ENCODE results near the gene SFTPB. TPM values are rescaled to one million over a fixed set of nuclear protein-coding genes. Genes with fewer than 3 reads are reported as not detected.
"Not testable (repeated sequence)": the region's sequence is repeated elsewhere in the genome, so short reads cannot be mapped to it uniquely, and the experiment has no call there.

Gene SFTPB
- total RNA-seq, 1 experiment from 2014 or later: not detected

DNA sequence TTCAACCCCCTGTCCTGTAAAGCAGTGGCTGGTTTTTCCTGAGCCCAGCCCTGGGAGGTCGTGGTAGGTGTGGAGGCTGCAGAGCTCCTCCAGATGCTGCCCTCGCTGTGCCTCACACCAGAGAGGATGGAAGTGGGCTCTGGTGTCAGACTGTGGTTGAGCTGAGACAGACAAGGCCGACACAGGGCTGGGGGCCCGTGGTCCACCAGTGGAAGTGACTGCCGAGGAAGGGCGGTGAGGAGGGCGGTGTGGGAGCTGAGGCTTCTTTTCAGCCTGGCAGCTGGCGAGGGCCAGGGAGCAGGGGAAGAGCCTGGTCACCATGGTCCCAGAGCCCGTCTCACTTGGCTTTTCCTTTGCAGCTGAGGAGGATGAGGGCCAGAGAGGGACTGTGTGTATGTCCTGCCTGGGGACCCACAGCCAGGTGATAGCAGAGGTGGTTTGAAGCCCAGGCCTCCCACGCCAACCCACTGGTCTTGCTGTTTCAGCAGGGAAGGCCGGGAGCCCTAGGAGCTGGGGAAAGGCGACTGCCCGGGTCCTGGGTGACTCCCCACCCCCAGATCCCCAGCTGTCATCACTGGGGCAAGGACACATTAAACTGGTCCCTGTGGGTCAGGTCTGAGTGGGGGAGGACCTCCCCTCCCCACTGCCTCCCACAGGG lies 8.5 kb downstream of the SFTPB start:
- Histone ChIP-seq H3K4me2 (no peak overlapping the region), H3K9me2 (ENCODE audit: insufficient read depth) (no peaks in the 10 kb centered on the region), H3K9me3 (ENCODE audit: insufficient read depth, low read depth) (no peaks in the 10 kb centered on the region), H2AFZ (no peak overlapping the region), H3K27ac (no peak overlapping the region), H3K27me3 (ENCODE audit: insufficient read depth, low read depth) (no peaks in the 10 kb centered on the region), H3K4me1 (replicated peaks; ENCODE audit: insufficient read depth) (peaks cover 11% of the 10 kb centered on the region; the same call in 1 of the 2 replicates), H3K79me2 (ENCODE audit: low read depth) (no peaks in the 10 kb centered on the region), H3K36me3 (ENCODE audit: low read depth) (no peaks in the 10 kb centered on the region), H3K4me3 (no peak overlapping the region), H4K20me1 (ENCODE audit: insufficient read depth) (no peaks in the 10 kb centered on the region), H3F3A (ENCODE audit: insufficient read depth, low read depth) (peaks cover 5% of the 10 kb centered on the region; the same call in 1 of the 2 replicates)
- intact Hi-C loops (cut with micrococcal nuclease; ENCODE audit: unreplicated experiment): no loop called here
- CTCF ChIA-PET: no interaction called here
- DNase-seq: no peak
- POLR2A ChIA-PET (ENCODE audit: unreplicated experiment): interaction anchor here (0.6 kb wide), 1 partner anchor 115 kb away, joined by 10 read pairs; no protein-coding TSS in a partner anchor
- no peak for TF ChIP-seq EZH2 (IDR thresholded peaks at IDR 0.05; ENCODE audit: low read depth)
- TF ChIP-seq, protein P1, sequence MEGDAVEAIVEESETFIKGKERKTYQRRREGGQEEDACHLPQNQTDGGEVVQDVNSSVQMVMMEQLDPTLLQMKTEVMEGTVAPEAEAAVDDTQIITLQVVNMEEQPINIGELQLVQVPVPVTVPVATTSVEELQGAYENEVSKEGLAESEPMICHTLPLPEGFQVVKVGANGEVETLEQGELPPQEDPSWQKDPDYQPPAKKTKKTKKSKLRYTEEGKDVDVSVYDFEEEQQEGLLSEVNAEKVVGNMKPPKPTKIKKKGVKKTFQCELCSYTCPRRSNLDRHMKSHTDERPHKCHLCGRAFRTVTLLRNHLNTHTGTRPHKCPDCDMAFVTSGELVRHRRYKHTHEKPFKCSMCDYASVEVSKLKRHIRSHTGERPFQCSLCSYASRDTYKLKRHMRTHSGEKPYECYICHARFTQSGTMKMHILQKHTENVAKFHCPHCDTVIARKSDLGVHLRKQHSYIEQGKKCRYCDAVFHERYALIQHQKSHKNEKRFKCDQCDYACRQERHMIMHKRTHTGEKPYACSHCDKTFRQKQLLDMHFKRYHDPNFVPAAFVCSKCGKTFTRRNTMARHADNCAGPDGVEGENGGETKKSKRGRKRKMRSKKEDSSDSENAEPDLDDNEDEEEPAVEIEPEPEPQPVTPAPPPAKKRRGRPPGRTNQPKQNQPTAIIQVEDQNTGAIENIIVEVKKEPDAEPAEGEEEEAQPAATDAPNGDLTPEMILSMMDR (conservative IDR thresholded peaks at IDR 0.05): no peak
- no TSS peak for BruUV-seq (replicated peaks)

DNA sequence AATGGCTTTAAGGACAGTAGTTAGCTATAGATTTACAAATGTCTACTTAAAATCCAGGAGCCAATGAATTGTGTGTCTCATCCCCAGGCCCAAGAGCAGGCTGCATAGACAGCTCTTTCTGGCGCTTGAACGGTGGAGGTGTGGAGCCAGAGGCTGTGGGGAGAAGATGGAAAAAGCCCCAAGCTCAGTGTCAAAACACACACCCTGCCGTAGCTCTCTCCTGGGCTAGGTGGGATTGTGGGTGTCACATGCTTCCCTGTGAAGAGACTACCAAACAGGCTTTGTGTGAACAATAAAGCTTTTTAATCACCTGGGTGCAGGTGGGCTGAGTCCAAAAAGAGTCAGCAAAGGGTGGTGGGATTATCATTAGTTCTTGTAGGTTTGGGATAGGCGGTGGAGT lies 10.6 kb downstream of the SFTPB start:
- CTCF ChIA-PET; H3K27ac ChIP-seq; H3K4me2 ChIP-seq; POLR2A ChIA-PET (ENCODE audit: unreplicated experiment); H2AFZ ChIP-seq; H3K9me2 ChIP-seq (ENCODE audit: insufficient read depth); H3K9me3 ChIP-seq (ENCODE audit: insufficient read depth, low read depth); BruUV-seq (replicated peaks); H3K27me3 ChIP-seq (ENCODE audit: insufficient read depth, low read depth); DNase-seq; H4K20me1 ChIP-seq (ENCODE audit: insufficient read depth); H3K36me3 ChIP-seq (ENCODE audit: low read depth); intact Hi-C loops (cut with micrococcal nuclease; ENCODE audit: unreplicated experiment); H3K4me3 ChIP-seq; H3K79me2 ChIP-seq (ENCODE audit: low read depth); H3K4me1 ChIP-seq (replicated peaks; ENCODE audit: insufficient read depth): not testable (repeated sequence)
- H3F3A ChIP-seq (ENCODE audit: insufficient read depth, low read depth): peaks cover 18% of the 10 kb centered on the region; the same call in 1 of the 2 replicates

DNA sequence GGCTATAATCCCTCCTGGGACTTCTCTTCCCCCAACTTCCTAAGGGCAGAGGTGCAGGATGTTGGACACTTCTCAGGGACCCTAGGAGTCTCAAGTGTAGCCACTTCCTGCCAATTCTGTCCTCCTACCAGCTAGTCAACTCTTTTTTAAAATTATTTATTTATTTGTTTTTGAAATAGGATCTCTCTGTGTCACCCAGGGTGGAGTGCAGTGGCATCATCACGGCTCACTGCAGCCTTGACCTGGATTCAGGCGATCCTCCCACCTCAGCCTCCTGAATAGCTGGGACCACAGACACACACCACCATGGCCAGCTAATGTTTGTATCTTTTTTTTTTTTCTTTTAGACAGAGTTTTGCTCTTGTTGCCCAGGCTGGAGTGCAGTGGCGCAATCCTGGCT lies 11.5 kb downstream of the SFTPB start:
- no peak overlapping the region for H2AFZ ChIP-seq
- H4K20me1 ChIP-seq (ENCODE audit: insufficient read depth): no peaks in the 10 kb centered on the region
- H3K9me2 ChIP-seq (ENCODE audit: insufficient read depth): no peaks in the 10 kb centered on the region
- no peaks in the 10 kb centered on the region for H3K36me3 ChIP-seq (ENCODE audit: low read depth)
- H3K4me3 ChIP-seq: no peak overlapping the region
- no peaks in the 10 kb centered on the region for H3K79me2 ChIP-seq (ENCODE audit: low read depth)
- no peaks in the 10 kb centered on the region; the same call in 1 of the 2 replicates for H3K4me1 ChIP-seq (replicated peaks; ENCODE audit: insufficient read depth)
- H3K4me2 ChIP-seq: no peak overlapping the region
- H3K27me3 ChIP-seq (ENCODE audit: insufficient read depth, low read depth): no peaks in the 10 kb centered on the region
- DNase-seq: no peak
- no TSS peak for BruUV-seq (replicated peaks)
- H3K27ac ChIP-seq: 0 out of 2 replicates have a peak overlapping the region, but pooled peaks have one; percentile 10
- peaks cover 18% of the 10 kb centered on the region; the same call in 1 of the 2 replicates for H3F3A ChIP-seq (ENCODE audit: insufficient read depth, low read depth)
- intact Hi-C loops (cut with micrococcal nuclease; ENCODE audit: unreplicated experiment): no loop called here
- no peaks in the 10 kb centered on the region for H3K9me3 ChIP-seq (ENCODE audit: insufficient read depth, low read depth)
- ChIA-PET CTCF (interaction anchor here (0.7 kb wide), 1 partner anchor 57 kb away, joined by 4 read pairs; no protein-coding TSS in a partner anchor), POLR2A (ENCODE audit: unreplicated experiment) (no interaction called here)
- no peak for TF ChIP-seq EZH2 (IDR thresholded peaks at IDR 0.05; ENCODE audit: low read depth)
- TF ChIP-seq, protein P1 (conservative IDR thresholded peaks at IDR 0.05): no peak

Measured in PC-9 (cell line).